HG03135 (cell line): ENCODE results near the gene LARP4.
A peak's percentile ranks its signal among the peaks of the same experiment; 100 is the strongest.
"Not testable (repeated sequence)": the region's sequence is repeated elsewhere in the genome, so short reads cannot be mapped to it uniquely, and the experiment has no call there.

Source experiments
- ATAC-seq: cut with Tn5 transposase; IDR thresholded peaks from one replicate; pipeline ENCODE4 v1.9.1; 2021; ENCODE audit warnings: mild to moderate bottlenecking, moderate library complexity; ENCODE audit not compliant: unreplicated experiment

Gene LARP4

DNA sequence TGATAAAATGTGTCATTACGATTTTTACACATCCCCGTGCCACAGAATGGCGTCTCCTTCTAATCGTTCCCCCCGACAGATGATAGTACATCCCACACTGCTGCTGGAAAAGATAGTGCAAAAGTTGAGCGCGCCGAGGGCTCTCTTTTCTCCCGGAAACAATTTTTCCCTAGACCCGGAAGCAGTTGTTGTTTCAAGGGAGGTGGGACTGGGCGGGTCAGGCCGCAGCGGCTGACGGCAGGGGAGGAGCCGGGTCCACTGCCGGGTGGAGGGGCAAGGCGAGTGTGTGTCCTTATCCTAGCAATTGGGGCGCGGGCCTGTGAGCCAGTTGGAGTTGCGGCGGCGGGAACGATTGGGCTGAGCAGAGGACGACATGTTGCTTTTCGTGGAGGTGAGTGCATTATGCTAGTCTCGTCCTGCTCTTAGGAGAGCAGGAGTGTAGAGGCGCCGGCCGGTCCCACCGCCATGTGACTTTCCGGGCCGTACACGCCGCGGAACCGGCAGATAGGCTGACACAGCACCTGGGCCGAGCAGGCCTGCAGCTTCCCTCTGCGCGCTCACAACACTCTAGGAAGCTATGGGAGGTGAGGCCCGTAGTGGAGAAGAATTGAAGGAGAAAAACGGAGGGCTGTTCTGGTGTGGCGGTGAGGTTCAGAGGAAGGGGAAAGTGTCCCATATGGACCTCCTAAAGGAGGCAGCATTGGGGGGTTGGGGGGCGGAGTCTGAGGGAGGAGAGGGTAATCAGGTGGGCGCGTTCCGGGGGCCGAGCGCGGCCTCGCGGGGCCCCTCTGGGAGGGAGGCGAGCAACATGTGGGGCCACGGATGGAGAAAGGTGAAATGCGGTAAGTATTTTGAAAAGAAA lies at the start of gene LARP4:
Gene LARP4 (plus strand): TSS at position 248 of the 862 bp plus-strand sequence. CDS start 126 bp downstream, at position 374.
- ATAC-seq: peak; percentile 88

DNA sequence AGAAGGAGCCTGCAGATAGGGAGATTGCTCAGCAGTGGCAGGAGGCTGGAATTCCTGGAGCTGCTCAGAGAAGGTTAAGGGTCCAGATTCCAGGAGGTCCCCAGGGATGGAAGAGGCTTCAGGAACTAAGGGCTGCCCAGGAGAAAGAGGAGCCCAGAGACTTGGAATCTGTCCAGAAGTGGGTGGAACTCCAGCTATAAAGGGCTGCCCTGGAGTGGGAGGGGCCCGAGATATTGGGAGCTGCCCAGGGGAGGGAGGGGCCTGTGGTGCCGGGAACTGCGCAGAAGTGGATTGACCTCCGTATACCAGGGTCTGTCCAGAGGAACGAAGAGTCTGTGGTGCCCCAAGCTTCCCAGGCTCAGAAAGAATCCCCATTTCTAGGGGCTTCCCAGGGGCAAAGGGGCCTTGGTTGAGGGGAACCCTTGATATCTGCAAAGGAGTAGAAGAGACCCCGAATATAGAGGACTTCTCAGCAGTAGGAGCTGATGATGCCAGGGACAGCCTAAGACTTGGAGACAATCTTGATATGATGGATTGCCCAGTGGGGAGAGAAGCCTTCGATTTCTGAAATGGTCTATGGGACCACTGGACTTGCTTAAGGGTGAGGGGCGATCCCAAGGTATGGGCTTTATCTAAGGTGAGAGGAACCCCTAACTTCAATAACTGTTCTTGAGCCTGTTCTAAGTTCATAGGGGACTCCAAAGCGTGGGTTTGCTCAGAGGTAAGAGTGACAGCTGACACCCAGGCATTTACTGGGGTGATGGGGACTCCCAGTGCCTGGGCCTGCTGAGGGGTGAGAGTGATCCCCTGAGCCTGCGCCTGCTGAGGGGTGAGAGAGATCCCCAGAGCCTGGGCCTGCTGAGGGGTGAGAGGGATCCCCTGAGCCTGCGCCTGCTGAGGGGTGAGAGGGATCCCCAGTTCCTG lies 49.3 kb upstream of the LARP4 start:
- no peak for ATAC-seq

DNA sequence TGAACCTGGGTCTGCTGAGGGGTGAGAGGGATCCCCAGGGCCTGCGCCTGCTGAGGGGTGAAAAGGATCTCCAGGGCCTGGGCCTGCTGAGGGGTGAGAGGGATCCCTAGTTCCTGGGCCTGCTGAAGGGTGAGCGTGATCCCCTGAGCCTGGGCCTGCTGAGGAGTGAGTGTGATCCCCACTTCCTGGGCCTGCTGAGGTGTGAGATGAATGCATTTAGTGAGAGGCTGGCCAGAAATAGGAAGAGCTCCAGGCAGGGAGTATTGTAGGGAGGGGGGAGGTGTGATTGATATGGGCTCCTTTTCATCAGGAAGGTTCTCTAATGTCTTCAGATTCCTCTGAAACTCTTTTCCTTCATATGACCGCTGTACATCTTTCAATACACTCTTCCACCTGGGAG lies 47.3 kb upstream of the LARP4 start:
- no peak for ATAC-seq

DNA sequence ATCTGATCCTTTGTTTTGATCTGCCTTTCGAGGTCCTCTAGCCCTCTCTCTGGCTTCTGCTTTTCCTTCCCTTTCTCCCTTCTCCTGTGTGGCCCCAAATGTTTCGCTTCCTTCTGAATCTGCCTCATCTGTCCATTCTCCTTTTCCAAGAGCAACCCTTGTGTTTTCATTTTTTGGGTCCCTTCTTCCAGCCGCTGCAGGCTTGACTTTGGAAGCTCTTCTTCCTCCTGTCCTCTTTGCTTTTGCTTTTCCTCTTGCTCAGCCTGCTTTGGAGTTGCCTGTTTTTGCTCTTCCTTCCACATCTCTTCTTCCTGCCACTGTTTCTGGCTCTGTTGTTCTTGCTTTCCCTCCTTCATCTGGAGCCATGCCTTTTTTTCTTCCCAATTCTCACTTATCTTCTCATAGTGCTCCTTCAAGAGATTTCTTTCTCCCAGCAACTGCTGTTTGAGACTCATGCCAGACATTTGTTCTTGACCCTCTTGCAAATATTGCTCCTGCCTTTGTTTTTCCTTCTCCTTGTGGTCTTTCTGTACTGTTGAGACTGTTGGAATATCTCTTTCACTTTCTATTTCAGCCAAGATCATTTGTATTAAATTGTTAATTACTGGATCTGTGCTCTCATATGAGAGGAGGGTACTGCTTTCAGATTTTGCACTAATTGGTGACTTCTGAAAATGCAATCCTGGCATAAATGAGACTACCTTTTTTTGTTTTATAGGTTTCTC lies 46.7 kb upstream of the LARP4 start:
- ATAC-seq: no peak

DNA sequence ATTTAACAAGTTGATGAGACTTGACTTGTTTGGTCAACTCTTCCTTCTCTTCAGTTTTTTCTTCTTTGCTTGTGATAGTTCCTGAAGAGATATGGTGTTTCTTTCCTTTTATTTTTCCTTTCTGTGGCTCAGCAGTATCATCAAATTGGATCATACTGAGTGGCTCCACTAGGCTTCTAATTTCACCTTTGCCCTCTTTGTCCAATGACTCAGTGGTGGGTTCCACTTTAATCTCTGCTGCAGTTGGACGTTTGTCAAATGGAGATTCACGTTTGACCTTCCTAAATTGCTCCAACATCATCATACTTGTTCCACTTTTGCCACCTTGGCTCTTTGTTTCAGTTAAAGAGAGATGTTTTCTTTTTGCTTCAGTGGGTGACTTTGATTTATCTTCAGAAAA lies 45.8 kb upstream of the LARP4 start:
- ATAC-seq: no peak

DNA sequence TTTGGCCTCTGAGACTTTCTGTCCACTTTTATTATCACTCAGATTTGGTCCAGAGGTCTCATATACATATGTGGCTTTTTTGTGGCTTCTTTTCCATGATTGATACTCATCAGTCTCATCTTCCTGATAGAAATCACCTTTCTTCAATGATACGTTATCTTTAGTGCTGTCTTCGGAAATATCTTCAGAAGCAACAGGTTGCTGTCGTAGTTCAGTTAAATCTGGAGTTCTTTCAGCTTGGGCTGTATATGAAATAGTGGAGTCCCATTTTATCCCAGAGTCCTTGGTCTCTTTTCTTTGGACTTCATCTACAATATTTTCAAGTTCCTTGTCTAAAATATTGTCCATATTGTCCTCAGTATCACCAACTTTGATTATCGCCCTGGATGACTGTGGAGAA lies 45.3 kb upstream of the LARP4 start:
- no peak for ATAC-seq

DNA sequence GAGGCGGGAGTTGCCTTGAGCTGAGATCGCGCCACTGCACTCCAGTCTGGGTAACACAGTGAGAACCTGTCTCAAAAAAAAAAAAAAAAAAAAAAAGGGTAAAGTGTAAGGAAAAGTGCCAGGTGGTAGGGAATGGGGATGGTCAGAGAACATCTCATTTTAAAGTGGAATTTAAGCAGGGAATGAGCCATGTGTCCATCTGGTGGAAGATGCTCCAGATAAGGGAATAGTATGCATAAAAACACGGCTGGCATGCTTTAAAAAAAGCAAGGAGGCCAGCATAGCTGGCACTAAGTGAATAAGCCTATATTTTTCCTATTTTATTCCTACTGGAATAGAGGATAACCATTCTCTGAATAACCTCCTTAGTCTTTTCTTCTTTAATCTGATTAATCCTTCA lies 38.0 kb upstream of the LARP4 start:
- no peak for ATAC-seq

DNA sequence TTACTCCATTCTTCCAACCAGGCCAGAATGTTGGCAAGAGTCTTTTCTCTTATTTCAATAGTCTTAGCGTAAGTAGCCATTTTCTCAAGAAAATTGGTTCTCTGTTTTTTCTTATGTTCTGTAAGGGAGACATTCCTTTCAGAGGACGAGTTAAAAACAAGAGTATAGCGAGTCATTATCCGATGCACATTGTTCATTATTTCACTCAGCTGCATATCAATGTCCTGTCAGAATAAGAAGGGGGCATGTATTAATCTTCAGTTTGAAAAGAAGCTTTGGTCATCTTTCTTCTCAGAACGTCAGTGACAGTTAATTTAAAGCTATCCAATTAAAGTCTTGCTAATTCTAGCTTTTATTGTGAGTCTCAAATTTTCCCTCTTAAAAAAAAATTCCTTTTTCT lies 37.5 kb upstream of the LARP4 start:
- no peak for ATAC-seq

DNA sequence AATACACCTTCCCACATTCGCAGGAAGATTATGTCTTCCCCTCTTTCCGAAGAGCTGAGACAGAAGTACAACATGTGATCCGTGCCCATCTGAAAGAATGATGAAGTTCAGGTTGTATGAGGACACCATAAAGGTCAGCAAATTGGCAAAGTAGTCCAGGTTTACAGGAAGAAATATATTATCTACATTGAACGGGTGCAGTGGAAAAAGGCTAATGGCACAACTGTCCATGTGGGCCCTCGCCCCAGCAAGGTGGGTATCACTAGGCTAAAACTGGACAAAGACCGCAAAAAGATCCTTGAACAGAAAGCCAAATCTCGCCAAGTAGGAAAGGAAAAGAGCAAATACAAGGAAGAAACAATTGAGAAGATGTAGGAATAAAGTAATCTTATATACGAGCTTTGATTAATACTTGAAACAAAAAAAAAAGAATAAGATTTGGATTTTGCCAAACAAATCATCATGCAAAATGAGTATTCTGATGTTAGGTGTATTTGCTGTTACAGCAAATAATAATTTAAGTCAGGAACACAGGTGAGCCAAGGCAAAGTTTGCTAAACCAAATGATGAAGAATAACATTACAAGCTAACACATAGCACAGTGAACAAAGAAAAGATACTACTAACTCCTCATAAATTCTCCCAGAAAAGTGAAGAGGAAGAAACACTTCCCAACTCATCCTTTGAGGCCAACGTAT lies 34.8 kb upstream of the LARP4 start:
- no peak for ATAC-seq

DNA sequence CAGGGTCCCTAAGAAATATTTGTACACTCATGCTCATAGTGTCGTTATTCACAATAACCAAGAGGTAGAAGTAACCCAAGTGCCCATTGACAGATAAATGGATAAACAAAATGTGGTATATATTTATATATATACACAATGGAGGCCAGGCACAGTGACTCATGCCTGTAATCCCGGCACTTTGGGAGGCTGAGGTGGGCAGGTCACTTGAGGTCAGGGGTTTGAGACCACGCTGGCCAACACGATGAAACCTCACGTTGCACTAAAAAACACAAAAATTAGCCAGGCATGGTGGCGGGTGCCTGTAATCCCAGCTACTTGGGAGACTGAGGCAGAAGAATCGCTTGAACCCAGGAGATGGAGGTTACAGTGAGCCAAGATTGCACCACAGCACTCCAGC lies 30.0 kb upstream of the LARP4 start:
- not testable (repeated sequence) for ATAC-seq

DNA sequence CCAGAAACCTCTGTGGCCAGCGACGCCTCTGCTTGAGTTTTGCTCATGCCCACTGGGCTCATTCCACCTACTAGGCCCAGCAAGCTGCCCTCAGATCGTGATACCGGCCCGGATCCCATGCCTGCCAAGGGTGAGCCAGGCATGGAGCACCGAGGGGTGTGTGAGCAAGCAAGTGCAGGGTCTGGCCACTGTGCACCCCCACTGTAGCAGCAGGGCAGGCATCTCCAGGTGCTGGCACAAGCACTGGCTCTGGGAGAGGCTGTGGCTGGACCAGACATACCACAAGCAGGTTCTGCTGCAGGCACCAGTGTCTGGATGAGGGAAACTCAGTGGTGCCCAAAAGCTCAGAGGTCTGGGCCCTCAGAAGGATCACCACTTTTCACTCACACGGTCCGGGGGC lies 24.9 kb upstream of the LARP4 start:
- no peak for ATAC-seq

DNA sequence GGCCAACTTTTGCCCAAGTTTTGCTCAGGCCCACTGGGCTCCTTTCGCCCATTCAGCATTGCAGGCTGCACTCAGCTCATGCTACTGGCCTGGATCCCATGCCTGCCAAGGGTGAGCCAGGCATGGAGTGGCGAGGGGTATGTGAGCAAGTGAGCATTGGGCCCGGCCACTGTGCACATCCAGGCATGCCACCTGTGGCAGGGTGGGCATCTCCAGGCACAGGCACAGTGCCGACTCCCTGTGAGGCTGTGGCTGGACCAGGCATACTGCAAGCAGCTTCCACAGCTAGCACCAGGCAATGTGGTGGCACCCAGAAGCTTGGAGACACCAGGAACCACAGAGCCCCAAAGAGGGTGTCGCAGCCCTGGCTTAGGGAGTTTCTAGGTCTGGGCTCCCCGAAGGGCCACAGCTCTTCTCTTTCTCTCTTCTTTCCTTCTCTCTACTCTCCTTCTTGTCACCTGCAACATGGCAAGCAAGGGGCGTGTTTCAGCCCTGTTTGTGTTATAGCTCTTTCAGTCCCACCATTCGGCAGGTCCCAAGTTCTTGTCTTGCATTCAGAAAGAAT lies 19.8 kb upstream of the LARP4 start:
- ATAC-seq: no peak

DNA sequence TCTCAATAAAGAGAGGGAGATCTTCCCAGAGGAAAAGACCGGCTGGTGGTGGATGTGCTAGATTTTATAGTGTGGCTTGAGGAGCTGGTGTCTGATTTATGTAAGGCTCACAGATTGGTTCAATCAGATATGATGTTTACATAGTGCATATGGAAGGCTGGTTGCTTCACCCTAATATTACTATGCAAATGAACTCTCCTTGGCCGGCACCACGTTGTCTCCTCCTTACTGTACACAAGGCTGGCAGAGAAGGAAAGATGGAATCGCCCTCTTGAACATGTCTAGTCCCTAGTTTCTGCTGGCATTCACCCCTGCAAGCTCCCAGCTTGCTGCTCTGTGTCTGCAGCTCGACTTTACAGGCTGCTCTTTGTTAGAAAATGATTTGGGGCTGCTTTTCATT lies 13.2 kb upstream of the LARP4 start:
- ATAC-seq: no peak

DNA sequence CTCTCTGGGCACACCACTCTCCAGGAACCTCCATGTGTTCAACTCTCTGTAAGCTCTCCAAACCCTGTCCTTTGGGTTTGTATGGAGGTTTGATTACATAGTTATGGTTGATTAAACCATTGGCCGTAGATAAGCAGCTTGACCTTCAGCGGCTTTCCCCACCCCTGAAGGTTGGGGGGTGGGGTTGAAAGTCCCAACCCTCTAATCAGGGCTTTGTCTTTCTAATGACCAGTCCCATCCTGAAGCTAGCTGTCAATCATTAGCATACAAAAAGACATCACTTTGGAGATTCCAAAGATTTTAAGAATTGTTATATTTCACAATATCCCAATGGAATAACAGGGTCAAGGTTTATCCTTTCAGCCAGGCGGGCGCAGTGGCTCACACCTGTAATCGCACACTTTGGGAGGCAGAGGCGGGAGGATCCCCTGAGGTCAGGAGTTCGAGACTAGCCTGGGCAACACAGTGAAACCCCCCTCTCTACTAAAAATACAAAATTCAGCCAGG lies 12.7 kb upstream of the LARP4 start:
- no peak for ATAC-seq

DNA sequence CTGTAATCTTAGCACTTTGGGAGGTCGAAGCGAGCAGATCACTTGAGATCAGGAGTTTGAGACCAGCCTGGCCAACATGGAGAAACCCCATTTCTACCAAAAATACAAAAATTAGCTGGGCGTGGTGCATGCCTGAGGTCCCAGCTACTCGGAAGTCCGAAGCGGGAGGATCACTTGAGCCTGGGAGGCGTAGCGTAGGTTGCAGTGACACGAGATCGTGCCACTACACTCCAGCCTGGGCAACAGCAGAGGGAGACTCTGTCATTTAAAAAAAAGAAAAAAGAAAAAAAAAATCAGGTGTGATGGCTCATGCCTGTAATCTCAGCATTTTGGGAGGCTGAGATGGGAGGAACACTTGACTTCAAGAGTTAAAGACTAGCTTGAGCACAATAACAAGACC lies 11.9 kb upstream of the LARP4 start:
- not testable (repeated sequence) for ATAC-seq

DNA sequence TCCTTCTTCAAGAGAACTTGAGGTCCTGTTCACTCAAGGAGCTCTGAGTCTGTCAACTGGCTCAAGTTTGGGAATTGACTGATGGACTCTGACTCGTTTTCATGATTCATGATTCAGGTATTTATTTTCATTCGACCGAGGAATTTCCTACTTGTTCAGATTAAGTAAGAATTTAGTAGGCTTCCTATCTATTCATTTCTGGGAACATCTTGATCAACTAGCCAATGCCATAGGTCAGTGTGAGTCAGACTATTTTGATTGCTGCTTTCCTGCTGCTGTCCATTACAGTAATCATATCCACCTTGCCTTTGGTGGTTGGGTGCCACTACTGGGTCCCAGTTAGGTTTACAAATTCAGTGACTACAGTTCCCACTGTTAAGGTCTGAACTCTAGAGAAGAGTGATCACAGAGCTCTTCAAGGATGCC lies 10.4 kb upstream of the LARP4 start:
- ATAC-seq: no peak

DNA sequence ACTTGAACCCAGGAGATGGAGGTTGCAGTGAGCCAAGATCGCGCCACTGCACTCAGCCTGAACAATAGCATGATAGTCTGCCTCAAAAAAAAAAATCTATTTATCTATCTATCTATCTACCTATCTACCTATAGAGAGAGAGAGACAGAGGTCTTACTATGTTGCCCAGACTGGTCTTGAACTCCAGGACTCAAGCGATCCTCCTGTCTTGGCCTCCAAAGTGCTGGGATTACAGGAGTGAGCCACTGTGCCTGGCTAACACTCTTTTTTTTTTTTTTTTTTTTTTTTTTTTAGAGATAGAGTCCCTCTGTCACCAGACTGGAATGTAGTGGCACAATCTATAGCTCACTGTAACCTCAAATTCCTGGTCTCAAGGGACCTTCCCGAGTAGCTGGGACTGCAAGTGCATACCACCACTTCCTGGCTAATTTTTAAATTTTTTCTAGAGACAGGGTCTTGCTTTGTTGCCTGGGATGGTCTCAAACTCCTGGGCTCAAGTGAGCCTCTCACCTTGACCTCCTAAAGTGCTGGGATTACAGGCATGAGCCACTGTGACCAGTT lies 6.1 kb upstream of the LARP4 start:
- ATAC-seq: no peak

DNA sequence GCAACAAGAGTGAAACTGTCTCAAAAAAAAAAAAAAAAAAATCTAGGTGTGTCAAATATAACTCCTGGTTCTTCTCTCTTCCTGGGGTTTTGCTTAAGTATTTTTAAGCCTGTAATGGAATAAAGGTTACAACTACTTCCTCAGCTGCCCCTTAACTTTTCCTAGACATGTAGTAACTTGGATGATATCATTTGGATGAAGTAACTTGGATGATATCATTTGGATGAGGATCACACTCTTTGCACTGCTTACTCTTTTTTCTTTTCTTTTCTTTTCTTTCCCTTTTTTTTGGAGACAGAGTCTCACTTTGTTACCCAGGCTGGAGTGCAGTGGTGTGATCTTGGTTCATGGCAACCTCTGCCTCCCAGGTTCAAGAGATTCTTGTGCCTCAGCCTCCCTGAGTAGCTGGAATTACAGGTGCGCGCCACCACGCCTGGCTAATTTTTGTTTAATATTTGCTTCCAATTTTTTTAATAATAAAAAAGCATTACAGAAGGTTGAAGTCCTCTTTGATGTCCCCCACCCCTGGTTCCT lies 3.5 kb upstream of the LARP4 start:
- ATAC-seq: no peak

DNA sequence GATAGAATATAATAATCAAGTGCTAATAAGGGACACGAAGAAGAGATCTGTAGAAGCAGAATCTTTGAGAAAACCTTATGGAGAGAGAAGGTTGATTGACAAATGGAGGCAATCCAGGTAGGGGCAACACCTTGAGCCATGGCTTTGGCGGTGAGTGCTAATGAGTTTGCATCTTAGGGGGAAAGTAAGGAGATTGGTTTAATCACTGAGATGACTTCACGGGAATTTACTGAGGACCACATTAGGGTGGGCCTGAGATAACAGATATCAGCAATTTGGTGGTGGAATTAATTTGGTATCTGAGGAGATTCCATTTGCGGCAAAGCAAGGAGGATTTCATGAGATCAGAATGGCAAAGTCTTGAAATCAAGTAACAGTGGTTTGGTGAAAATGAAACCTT lies 1.8 kb upstream of the LARP4 start:
- no peak for ATAC-seq
